NT2/D1 (cell line): Measurements from ENCODE around the gene SDCCAG8.

Source experiments
- DNase-seq: peaks from one replicate; pipeline ENCODE4 v3.0.0-alpha.2; 2011; ENCODE audit warnings: low read depth, low spot score
- H3K27me3 ChIP-seq: 2 replicates; pipeline ENCODE4 v1.6.0; 2011; ENCODE audit warnings: mild to moderate bottlenecking; ENCODE audit not compliant: insufficient read length, insufficient read depth
- H3K36me3 ChIP-seq: 2 replicates; pipeline ENCODE4 v1.6.1; 2011; ENCODE audit warnings: mild to moderate bottlenecking, low read length, mixed read lengths; ENCODE audit not compliant: insufficient read depth, insufficient read length
- H3K4me1 ChIP-seq: 2 replicates; pipeline ENCODE4 v1.5.1; 2011; ENCODE audit not compliant: insufficient read depth, insufficient read length
- H3K4me3 ChIP-seq: 2 replicates; pipeline ENCODE4 v1.5.1; 2011; ENCODE audit warnings: low read depth; ENCODE audit not compliant: insufficient read length
- H3K9ac ChIP-seq: 2 replicates; pipeline ENCODE4 v1.6.0; 2011; ENCODE audit warnings: low read depth; ENCODE audit not compliant: insufficient read length
- H3K9me3 ChIP-seq: 2 replicates; pipeline ENCODE4 v1.5.1; 2011; ENCODE audit warnings: mild to moderate bottlenecking, low read length; ENCODE audit not compliant: insufficient read depth
- SUZ12 ChIP-seq: IDR thresholded peaks from 2 replicates; pipeline ENCODE4 v1.6.1; 2011; ENCODE audit not compliant: insufficient read length, insufficient read depth; ENCODE audit errors: extremely low read depth
- YY1 ChIP-seq: IDR thresholded peaks from 2 replicates; pipeline ENCODE4 v1.6.1; 2011; ENCODE audit not compliant: insufficient read length, insufficient read depth
- ZNF274 ChIP-seq: IDR thresholded peaks from 2 replicates; pipeline ENCODE4 v1.6.1; 2011; ENCODE audit warnings: mild to moderate bottlenecking, low read depth, low read length

The SDCCAG8 gene

GRCh38 chr1:243246916-243247315, 8.9 kb upstream of the SDCCAG8 start:
- H3K9ac ChIP-seq, result no peak overlapping the region
- TF ChIP-seq SUZ12 (no peak), YY1 (no peak), ZNF274 (no peak)
- no peaks in the 10 kb centered on the region; the same call in 1 of the 2 replicates for H3K9me3 ChIP-seq

GRCh38 chr1:243247901-243248300, 7.9 kb upstream of the SDCCAG8 start:
- H3K27me3 ChIP-seq, result no peaks in the 10 kb centered on the region
- peaks cover 8% of the 10 kb centered on the region for H3K36me3 ChIP-seq
- H3K9ac ChIP-seq, result no peak overlapping the region
- no peak overlapping the region for H3K4me3 ChIP-seq
- no peaks in the 10 kb centered on the region for H3K4me1 ChIP-seq
- H3K9me3 ChIP-seq, result no peaks in the 10 kb centered on the region; the same call in 1 of the 2 replicates
- DNase-seq, result no peak
- TF ChIP-seq ZNF274, result no peak
- no peak for TF ChIP-seq SUZ12
- TF ChIP-seq YY1, result no peak

More at GRCh38 chr1:243246916-243247315, 8.9 kb upstream of the SDCCAG8 start:
- H3K4me3 ChIP-seq, result no peak overlapping the region
- H3K27me3 ChIP-seq, result no peaks in the 10 kb centered on the region
- H3K4me1 ChIP-seq, result no peaks in the 10 kb centered on the region
- DNase-seq, result no peak
- H3K36me3 ChIP-seq, result peaks cover 8% of the 10 kb centered on the region

GRCh38 chr1:243249214-243249613, 6.6 kb upstream of the SDCCAG8 start:
- no peak for DNase-seq
- H3K4me1 ChIP-seq, result no peaks in the 10 kb centered on the region
- no peaks in the 10 kb centered on the region; the same call in 1 of the 2 replicates for H3K9me3 ChIP-seq
- peaks cover 4% of the 10 kb centered on the region for H3K36me3 ChIP-seq
- H3K27me3 ChIP-seq, result no peaks in the 10 kb centered on the region
- H3K9ac ChIP-seq, result no peak overlapping the region
- TF ChIP-seq YY1 (no peak), SUZ12 (no peak), ZNF274 (no peak)
- no peak overlapping the region for H3K4me3 ChIP-seq

- no peaks in the 10 kb centered on the region for H3K36me3 ChIP-seq
- no peaks in the 10 kb centered on the region; the same call in 1 of the 2 replicates for H3K9me3 ChIP-seq
- H3K27me3 ChIP-seq, result no peaks in the 10 kb centered on the region
- H3K4me1 ChIP-seq, result no peaks in the 10 kb centered on the region
- no peak overlapping the region for H3K4me3 ChIP-seq
- TF ChIP-seq YY1 (no peak), SUZ12 (no peak), ZNF274 (no peak)
- H3K9ac ChIP-seq, result no peak overlapping the region
- DNase-seq, result no peak
Observed at GRCh38 chr1:243250102-243250501, 5.7 kb upstream of the SDCCAG8 start.

- Histone ChIP-seq H3K9me3 (no peaks in the 10 kb centered on the region; the same call in 1 of the 2 replicates), H3K27me3 (no peaks in the 10 kb centered on the region), H3K36me3 (no peaks in the 10 kb centered on the region), H3K9ac (no peak overlapping the region), H3K4me1 (no peaks in the 10 kb centered on the region), H3K4me3 (no peak overlapping the region)
- no peak for DNase-seq
- TF ChIP-seq SUZ12 (no peak), ZNF274 (no peak), YY1 (no peak)
Observed at GRCh38 chr1:243251539-243251938, 4.3 kb upstream of the SDCCAG8 start.

- no peaks in the 10 kb centered on the region for H3K27me3 ChIP-seq
- TF ChIP-seq SUZ12, result no peak
- no peak for TF ChIP-seq ZNF274
- no peak for TF ChIP-seq YY1
- peak overlapping the region; percentile 38 for H3K9ac ChIP-seq
- no peaks in the 10 kb centered on the region for H3K36me3 ChIP-seq
- H3K4me1 ChIP-seq, result no peaks in the 10 kb centered on the region
- H3K4me3 ChIP-seq, result peak overlapping the region; percentile 94
- no peaks in the 10 kb centered on the region; the same call in 1 of the 2 replicates for H3K9me3 ChIP-seq
- no peak for DNase-seq
Observed at GRCh38 chr1:243253211-243253925, 2.5 kb upstream of the SDCCAG8 start.

GRCh38 chr1:243253926-243254232, 2.0 kb upstream of the SDCCAG8 start:
- TF ChIP-seq YY1 (no peak), SUZ12 (no peak), ZNF274 (no peak)
- Histone ChIP-seq H3K4me1 (no peaks in the 10 kb centered on the region), H3K9me3 (no peaks in the 10 kb centered on the region; the same call in 1 of the 2 replicates), H3K36me3 (no peaks in the 10 kb centered on the region), H3K9ac (peak overlapping the region; percentile 83), H3K27me3 (no peaks in the 10 kb centered on the region), H3K4me3 (peak overlapping the region; percentile 94)
- DNase-seq, result no peak
